ENCODE measurements around the gene MOSPD2. TPM values are rescaled to one million over a fixed set of nuclear protein-coding genes. Genes with fewer than 3 reads are reported as not detected.

The MOSPD2 gene
- total RNA-seq, 1 experiment from 2014 or later: 6.4 TPM

GRCh38 chrX:14916017-14916674 is 42.9 kb downstream of the MOSPD2 start:
- Histone ChIP-seq H3K79me1 (ENCODE audit: insufficient read depth, low read depth, low read length, poor library complexity, severe bottlenecking) (no peaks in the 10 kb centered on the region), H3K4ac (ENCODE audit: low read depth, low read length) (no peak overlapping the region), H3K4me1 (ENCODE audit: insufficient read depth, low read length) (no peaks in the 10 kb centered on the region), H3K27me3 (ENCODE audit: insufficient read depth, low read length) (no peaks in the 10 kb centered on the region), H3T11ph (ENCODE audit: low read length) (no peak overlapping the region), H3K23ac (ENCODE audit: insufficient read length, low read depth, low read length) (no peak overlapping the region), H4K8ac (replicated peaks; ENCODE audit: insufficient read length, low read depth, low read length) (no peak overlapping the region), H2BK5ac (ENCODE audit: insufficient read length, low read length) (no peak overlapping the region), H3K27ac (ENCODE audit: insufficient read length, low read depth, low read length) (no peak overlapping the region), H4K91ac (ENCODE audit: insufficient read length, low read depth, low read length) (no peak overlapping the region), H3K56ac (ENCODE audit: insufficient read length, low read depth, low read length) (no peak overlapping the region), H2BK20ac (ENCODE audit: low read depth, low read length, poor library complexity, severe bottlenecking) (no peak overlapping the region), H4K20me1 (ENCODE audit: control insufficient read depth, insufficient read depth, insufficient read length) (no peaks in the 10 kb centered on the region), H3K14ac (ENCODE audit: insufficient read depth, low read length) (no peak overlapping the region), H3K79me2 (ENCODE audit: insufficient read depth, low read length) (no peaks in the 10 kb centered on the region), H3K18ac (ENCODE audit: insufficient read length, low read depth, low read length) (no peak overlapping the region), H2BK120ac (ENCODE audit: low read depth, low read length, poor library complexity, severe bottlenecking) (no peak overlapping the region), H2BK15ac (ENCODE audit: low read depth, low read length) (no peak overlapping the region), H3K23me2 (ENCODE audit: insufficient read length, low read depth, low read length, poor library complexity, severe bottlenecking) (no peaks in the 10 kb centered on the region), H3K9me3 (ENCODE audit: control insufficient read depth, low read depth, low read length) (no peaks in the 10 kb centered on the region), H3K9ac (ENCODE audit: extremely low read depth, insufficient read length, low read length) (no peak overlapping the region), H3K4me2 (ENCODE audit: insufficient read depth, insufficient read length, low read length) (no peak overlapping the region), H2AK5ac (ENCODE audit: insufficient read length, low read length) (no peak overlapping the region), H2AFZ (ENCODE audit: low read length) (no peak overlapping the region), H2BK12ac (ENCODE audit: insufficient read length, low read depth, low read length) (no peak overlapping the region), H4K5ac (ENCODE audit: insufficient read length, low read depth, low read length) (no peak overlapping the region)
- no peak overlapping the region for H3K4me3 Mint-ChIP-seq
- WGBS (ENCODE audit: extremely low coverage, insufficient read length, low lambda C conversion rate): no CpG with 5 or more reads among the region's 3 CpGs
- no peak for TF ChIP-seq CTCF (conservative IDR thresholded peaks at IDR 0.05)
- no peak overlapping the region for H3K27ac Mint-ChIP-seq
- peaks cover 6 to 42% (median 21%) of the 10 kb centered on the region in 3 experiments; a peak in 5 of 7 replicates for H3K36me3 Mint-ChIP-seq (ENCODE audit: insufficient read depth in 1 of 3, low read depth in 3 of 3)
- peaks cover 44 to 55% of the 10 kb centered on the region in 2 experiments for H3K9me3 Mint-ChIP-seq
- no peaks in the 10 kb centered on the region for H3K4me1 Mint-ChIP-seq
- H3K27me3 Mint-ChIP-seq (ENCODE audit: low read depth): no peaks in the 10 kb centered on the region
- DNase-seq: no peak

Data from H9 (cell line).